HT1080 (cell line): ENCODE results near the gene PLCD3. TPM values are rescaled to one million over a fixed set of nuclear protein-coding genes. Genes with fewer than 3 reads are reported as not detected.

Source experiments
- DNase-seq: peaks from one replicate; pipeline ENCODE4 v3.0.0-alpha.2; 2015; ENCODE audit warnings: low read depth
- total RNA-seq: library from RNA; depleted of rRNA; stranded (reverse); fragments of >200 nt; shearing (Covaris generic); gene quantifications from 2 replicates; pipeline ENCODE4 v1.2.3, GENCODE V29; 2014

Gene PLCD3
- total RNA-seq, 1 experiment from 2014 or later = 56.2 TPM

DNA sequence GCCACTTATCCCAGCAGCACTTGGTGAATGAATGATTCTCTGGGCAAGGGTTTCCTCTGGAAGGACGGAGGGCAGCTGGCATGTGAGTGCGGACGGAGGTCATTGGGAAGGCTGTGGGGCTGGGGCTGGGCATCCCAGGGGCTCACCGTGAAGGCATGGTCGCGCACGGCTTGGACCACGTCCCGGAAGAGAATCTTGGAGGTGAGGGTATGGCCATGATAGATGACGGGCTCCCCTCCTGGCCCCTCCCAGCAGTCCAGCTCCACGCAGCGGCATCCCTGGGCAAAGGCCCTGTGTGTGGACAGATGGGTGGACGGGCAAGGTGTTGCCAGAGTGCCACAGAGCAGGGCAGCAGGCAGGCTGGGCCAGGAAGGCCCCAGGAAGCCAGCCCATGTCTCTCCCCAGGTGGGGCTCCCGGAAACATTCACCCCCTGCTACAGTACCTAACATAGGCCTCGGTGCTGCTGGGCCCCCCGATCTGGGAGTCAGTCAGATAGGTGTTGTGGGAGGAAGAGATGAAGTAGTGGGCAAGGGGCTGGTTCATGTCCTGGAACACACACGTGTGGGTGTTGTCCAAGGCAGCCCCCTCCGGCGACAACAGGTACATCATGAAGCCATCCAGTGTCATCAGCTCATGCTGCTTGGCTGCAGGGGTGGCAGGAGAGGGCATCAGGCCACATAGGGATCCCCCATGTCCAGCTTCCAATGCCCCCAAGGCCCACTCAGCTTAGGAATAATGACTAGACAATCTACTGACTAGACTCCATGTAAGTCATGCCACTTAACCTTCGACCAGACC lies 14.3 kb downstream of the PLCD3 start:
- no peak for DNase-seq

DNA sequence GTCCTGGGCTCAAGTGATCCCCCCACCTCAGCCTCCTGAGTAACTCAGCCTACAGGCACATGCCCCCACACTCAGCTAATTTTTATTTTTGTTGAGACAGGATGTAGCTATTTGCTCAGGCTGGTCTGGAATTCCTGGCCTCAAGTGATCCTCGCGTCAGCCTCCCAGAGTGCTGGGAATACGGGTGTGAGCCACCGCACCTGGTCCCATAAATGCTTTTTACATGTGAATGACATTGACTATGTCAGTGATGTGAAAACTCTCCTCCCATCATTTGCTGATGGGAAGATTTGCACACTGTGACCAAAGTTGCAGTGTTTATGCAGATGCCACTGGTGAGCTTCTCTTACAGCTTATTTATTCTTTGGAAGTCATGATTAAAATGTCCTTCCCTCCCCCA lies 15.0 kb downstream of the PLCD3 start:
- no peak for DNase-seq

GRCh38 chr17:45116434-45117016 lies 15.8 kb downstream of the PLCD3 start:
- DNase-seq = no peak

DNA sequence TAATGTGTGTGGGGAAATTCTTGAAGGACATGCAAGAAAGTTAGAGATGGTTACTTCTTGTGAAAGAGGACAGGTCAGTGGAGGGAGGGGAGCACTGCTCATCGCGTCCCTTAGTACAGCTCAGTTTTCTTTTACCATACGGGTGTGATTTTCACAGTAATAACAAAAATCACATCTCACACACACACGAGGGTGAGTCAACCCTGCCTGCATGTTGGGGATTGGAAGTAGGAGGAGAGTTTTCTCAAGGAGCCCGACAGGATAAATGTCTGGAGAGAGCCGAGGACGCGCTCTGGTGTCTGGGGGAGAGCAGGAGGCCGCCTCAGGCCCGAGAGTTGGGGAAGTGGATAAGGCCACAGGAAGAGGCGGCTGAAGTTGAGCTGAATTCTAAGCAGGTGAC lies 16.4 kb downstream of the PLCD3 start:
- no peak for DNase-seq

DNA sequence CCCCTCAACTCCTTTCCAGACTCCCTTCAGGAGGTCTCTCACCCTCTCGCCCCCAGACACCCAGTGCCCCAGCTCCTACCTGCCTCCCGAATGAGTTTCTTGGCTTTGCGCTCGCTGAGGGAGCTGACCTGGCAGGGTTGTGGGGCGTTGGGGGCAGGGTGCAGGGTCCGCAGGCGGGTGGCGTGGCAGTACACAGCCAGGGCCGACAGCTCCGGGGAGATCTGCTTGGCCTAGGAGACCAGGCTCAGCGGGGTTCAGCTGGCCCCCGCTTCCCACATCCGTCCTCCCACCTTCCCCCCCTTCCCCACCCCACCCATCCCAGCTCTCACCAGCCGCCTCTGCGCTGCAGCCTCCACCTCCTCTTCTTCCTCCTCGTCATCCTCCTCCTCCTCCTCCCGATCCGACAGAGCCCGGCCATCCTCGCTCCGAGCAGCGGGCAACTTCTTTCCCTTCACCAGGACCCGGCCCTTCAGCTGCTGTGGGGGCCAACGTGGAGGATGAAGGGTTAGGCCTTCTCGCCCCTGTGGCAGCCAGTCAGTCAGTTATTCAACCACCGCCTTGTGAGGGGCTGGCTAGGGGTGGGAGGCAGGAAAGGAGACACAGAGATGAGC lies 17.2 kb downstream of the PLCD3 start:
- no peak for DNase-seq

DNA sequence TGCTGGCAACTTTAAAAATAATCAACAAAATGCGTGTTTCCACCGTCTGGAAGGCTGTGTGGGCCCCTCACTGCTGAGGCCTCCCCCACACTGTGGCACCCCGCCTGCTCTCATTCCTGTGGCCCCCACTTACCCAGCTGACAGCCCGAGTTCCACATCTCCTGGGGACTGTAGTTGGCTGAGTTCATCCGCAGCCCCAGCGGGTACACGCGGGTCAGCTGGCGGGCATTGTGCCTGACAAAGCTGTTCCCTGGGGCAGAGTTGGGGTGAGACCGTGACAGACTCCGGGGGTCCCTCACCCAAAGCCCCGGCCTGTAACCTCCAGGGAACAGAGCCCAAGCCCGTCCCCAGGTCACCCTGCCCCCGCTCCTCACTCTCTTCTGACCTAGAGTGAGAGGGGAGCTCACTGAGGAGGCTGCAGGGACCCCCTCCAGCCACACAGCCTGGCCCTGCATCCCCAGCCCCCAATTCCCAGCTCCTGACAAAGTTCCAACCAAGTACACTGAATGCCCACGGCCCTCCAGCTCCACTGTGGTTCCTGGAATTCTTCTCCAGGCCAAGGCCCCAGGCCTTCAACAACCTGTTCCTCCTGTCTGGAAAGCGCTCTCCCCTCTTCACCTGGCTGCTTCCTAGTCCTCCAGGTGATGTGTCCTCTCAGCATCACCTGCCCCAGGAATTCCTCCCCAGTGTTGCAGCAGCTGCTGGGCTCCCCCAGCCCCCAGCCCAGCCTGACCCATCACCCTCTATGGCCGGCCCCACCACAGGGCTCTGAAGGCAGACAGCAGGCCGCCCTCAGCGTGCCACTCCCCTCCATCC lies 18.0 kb downstream of the PLCD3 start:
- DNase-seq = no peak

DNA sequence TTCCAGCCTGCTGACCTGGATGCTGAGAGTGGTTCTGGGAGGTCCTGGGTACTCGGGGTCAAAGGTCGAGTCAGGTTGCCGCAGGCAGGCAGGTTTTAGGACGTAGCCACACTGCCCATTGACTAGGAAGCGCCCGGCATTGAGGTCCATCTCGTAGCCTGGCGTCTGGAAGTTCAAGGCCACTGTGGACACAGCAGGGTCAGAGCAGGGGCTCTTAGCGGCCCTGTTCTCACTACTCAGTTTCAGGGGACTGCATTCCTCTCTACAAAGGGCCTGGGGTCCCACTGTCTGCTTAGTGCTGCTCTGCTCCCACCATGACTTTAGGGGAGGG lies 18.9 kb downstream of the PLCD3 start:
- DNase-seq = no peak

- DNase-seq = no peak
These were observed 19.5 kb downstream of the PLCD3 start for GRCh38 chr17:45112559-45113423.

- no peak for DNase-seq
These were observed 20.5 kb downstream of the PLCD3 start for GRCh38 chr17:45111850-45112249.

DNA sequence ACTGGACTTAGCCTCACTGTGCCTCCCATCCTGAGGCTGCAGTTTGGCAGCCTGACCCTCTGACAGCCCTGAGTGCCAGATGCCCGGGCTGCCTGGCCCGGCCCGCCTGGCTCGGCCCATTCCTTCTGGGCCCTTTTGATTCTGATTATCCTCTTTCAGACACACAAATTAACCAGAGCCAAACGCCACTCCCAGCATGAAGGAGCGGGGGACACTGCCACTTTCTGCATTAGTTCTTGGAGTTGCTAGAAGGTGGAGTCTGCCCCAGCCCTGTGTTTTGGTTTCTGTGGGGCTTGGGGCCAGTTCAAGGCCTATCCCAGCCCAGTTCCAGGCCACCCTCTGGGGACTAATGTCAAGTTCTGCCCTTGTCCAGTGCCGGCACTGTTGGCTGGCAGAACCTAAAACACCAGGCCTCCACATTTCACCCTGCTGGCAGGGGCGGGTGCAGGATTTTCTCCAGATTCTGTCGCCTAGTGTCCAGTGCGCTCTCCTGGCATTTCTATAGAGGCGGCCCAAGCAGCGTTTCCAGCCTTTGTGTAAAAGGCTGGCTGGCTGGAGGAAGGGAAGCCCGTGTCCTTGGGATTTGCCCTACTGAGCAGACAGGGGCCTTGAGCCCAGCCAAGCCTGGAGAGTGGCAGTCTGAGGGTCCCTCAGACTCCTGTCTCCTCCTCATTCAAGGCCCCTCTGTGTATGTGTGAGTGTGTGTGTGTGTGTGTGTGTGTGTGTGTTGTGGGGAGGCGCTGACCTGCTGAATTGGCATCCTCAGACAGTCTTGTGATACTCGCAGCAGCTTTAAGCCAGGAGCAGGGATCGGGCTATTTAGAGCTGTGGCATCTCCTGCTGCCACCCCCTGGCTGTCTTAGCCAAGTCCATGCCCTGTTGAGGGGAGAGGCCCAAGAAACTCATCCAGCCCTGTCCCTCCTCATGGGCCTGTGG lies 21.4 kb downstream of the PLCD3 start:
- no peak for DNase-seq

DNA sequence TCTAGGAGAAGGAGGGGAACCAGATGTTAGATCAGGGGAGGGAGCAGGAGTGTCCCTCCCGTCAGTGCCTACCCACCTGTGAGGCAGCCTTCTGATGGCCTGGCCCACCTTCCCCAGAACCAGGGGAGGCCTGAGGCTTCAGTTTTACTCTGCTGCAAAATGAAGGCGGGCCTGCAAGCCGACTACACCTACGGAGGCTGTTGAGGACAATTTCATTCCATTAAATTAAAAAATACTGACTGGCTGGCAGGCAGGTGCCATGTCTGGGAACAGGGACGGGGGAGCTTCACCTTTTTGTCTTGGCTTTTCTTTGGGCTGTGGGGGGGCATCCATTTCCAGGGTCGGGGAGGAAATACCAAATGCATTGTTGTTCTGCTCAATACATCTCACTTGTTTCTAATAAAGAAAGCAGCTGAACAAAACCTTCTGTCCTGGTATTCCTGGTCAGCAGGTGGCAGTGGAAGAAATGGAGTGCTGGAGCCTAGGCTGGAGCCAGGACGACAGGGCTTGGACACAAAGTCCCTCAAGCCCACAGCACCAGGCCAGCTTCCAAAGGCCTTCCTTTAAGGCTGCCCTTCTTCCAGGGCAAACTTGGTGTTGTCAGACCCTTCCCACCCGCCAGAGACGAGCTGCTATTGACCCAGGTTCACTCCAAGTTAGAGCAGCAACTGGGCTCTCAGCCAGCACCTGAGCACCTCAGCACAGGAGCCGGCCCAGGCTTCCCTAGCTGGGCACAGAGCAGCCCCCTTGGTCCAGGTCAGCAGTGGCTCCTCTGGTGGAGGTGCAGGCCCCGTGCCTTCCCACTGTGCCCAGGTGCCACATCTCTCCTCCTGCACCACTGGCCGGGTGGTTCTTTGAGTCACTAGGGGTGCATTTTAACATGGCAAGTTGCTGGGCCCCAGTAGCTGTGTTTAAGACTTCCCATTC lies 23.5 kb downstream of the PLCD3 start:
- no peak for DNase-seq

- DNase-seq = no peak
These were observed 24.3 kb downstream of the PLCD3 start for GRCh38 chr17:45108051-45108450.

GRCh38 chr17:45107293-45108010 lies 24.9 kb downstream of the PLCD3 start:
- DNase-seq = no peak

- no peak for DNase-seq
These were observed 25.7 kb downstream of the PLCD3 start for GRCh38 chr17:45106582-45106981.

DNA sequence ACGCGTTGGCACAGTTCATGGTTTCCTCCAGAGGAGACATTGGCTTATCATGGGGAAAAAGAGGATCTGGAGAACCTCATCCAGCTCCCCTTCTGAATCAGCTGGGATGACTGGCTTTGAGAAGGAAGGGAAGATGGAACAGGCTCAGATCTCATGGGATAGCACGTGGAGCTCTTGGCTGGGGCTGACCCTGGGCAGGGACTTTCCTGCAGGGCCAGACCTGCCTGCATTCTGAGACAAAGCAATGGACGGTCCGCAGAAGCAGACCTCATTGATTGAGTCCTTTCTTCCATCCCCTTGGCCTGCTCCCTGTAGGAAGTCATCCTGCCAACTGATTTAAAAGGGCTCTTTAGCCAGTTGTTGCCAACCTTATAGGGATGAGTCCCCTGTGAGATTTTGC lies 26.2 kb downstream of the PLCD3 start:
- DNase-seq = no peak

DNA sequence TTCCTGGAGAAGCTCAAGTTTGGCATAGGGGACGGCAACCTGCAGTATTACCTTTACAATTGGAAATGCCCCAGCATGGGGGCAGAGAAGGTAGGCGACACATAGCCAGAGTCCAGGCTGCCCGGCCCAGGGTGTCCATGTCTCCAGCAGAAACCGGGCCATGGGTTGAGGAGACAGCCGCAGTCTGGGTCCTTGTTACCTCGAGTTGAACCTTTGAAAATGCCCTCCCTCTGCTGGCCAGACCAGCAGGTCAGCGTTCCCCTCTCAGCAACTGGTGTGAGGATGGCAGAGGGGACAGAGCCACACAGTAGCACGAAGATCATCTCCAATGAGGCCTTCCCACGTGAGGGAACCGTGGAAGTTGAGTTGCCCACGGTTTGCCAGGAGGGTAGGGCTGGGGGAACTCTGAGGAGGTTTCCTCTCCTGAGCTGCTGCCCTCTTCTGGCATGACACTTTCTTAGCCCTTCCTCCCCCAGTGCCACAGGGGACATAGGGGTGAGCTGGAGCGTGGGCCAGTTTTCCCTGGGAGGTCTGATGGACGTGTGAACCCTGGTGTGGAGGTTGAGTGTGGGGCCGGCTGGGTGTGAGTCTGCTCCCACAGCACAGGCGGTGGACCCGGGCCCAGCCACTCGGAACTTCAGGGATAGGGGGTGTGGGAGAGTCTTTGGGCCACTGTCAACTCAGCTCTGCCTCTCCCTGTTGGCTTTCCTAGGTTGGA lies 27.2 kb downstream of the PLCD3 start:
- DNase-seq = no peak

DNA sequence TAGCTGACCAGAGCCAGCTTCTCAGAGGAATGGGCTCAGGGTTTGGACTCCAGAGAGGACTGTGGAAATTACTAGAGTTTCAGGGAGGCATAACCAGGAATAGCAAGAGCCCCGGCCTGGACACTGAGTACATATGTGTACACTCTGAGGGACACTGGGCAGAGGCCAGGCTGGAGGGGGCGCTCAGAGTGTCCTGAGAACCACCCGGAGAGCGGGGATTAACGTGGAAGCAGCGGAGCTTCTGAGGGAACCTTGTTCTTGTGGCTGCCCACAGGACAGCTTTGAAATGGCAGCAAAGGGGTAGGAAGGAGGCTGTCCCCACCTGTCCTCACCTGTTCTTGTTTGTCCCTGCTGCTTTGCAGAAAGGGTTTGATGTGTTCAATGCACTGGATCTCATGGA lies 27.8 kb downstream of the PLCD3 start:
- DNase-seq = no peak

DNA sequence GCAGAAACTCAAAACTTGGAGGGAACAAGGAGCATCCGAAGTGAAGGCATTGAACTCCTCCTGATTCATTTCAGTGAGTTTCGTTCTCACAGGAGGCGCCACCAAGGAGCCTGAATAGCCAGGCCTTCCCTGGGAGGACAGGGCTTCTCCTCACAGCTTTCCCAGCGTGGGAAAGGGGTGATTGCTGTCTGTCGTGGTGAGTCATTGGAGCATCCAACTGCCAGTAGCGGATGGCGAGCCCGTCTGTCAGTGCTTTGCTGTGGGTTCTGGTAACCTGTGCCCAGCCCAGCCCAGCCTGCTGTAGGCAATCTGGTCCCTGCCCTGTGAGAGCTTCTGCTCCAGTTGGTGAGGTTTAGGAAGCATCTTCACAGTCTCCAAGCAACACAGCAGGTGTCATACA lies 28.3 kb downstream of the PLCD3 start:
- no peak for DNase-seq
